PC-9 (cell line): ENCODE data around the gene TRPM7. TPM values are rescaled to one million over a fixed set of nuclear protein-coding genes. Genes with fewer than 3 reads are reported as not detected.

Experiments
- BruUV-seq: library from RNA; stranded (reverse); fragments of 400-500 nt; replicated peaks from 2 replicates; lab custom pipeline; 2021; lab: Mats Ljungman, UMichigan
- CTCF ChIA-PET: fragments of 300-600 bp; sonication (Branson Sonifier 250); formaldehyde crosslinking; loops from one replicate; lab custom pipeline; 2022; ENCODE audit warnings: antibody characterized with exemption; lab: Charles Lee
- POLR2A ChIA-PET: fragments of 300-600 bp; sonication (Branson Sonifier 250); formaldehyde crosslinking; loops from one replicate; lab custom pipeline; 2022; ENCODE audit warnings: antibody characterized with exemption; ENCODE audit not compliant: unreplicated experiment; lab: Charles Lee
- DNase-seq, 2 experiments: peaks; one replicate each; pipeline versions ENCODE4 v3.0.0 to v3.0.0-alpha.2; 2015 to 2022; ENCODE audit warnings: mixed read lengths in 1 of 2
- H2AFZ ChIP-seq: fragments of 200-600 bp; sonication (generic); 2 replicates; pipeline ENCODE4 v1.8.1; 2017; ENCODE audit warnings: antibody characterized with exemption
- H3F3A ChIP-seq: fragments of 200-600 bp; sonication (generic); 2 replicates; pipeline ENCODE4 v1.8.1; 2017; ENCODE audit warnings: antibody characterized with exemption, mild to moderate bottlenecking, low read depth; ENCODE audit not compliant: insufficient read depth
- H3K27ac ChIP-seq: fragments of 200-600 bp; sonication (generic); 2 replicates; pipeline ENCODE4 v1.6.1; 2016; ENCODE audit warnings: mixed run types
- H3K27me3 ChIP-seq: fragments of 200-600 bp; sonication (generic); 2 replicates; pipeline ENCODE4 v1.6.1; 2016; ENCODE audit warnings: low read depth, mixed run types; ENCODE audit not compliant: insufficient read depth
- H3K36me3 ChIP-seq: fragments of 200-600 bp; sonication (generic); 2 replicates; pipeline ENCODE4 v1.6.1; 2016; ENCODE audit warnings: low read depth, mixed run types
- H3K4me1 ChIP-seq: fragments of 200-600 bp; sonication (generic); replicated peaks from 2 replicates; pipeline ENCODE4 v1.6.1; 2016; ENCODE audit warnings: mixed run types; ENCODE audit not compliant: insufficient read depth
- H3K4me2 ChIP-seq: fragments of 200-600 bp; sonication (generic); 2 replicates; pipeline ENCODE4 v1.6.1; 2017; ENCODE audit warnings: mixed run types
- H3K4me3 ChIP-seq: fragments of 200-600 bp; sonication (generic); 2 replicates; pipeline ENCODE4 v1.6.1; 2016; ENCODE audit warnings: mixed run types
- H3K79me2 ChIP-seq: fragments of 200-600 bp; sonication (generic); 2 replicates; pipeline ENCODE4 v1.6.1; 2017; ENCODE audit warnings: low read depth, mixed run types
- H3K9me2 ChIP-seq: fragments of 200-600 bp; sonication (generic); 2 replicates; pipeline ENCODE4 v1.8.1; 2017; ENCODE audit warnings: mild to moderate bottlenecking; ENCODE audit not compliant: insufficient read depth
- H3K9me3 ChIP-seq: fragments of 200-600 bp; sonication (generic); 2 replicates; pipeline ENCODE4 v1.8.1; 2016; ENCODE audit warnings: low read depth; ENCODE audit not compliant: insufficient read depth
- H4K20me1 ChIP-seq: fragments of 200-600 bp; sonication (generic); 2 replicates; pipeline ENCODE4 v1.8.1; 2017; ENCODE audit not compliant: insufficient read depth
- EZH2 ChIP-seq: fragments of 200-600 bp; sonication (generic); IDR thresholded peaks from 2 replicates; pipeline ENCODE4 v1.8.0; 2017; ENCODE audit warnings: antibody characterized with exemption, low read depth
- intact Hi-C: fragments of 100-400 bp; cut with micrococcal nuclease; formaldehyde crosslinking; loops from one replicate; pipeline ENCODE4 v1.10.0; 2022; ENCODE audit not compliant: unreplicated experiment
- total RNA-seq: library from RNA; stranded (reverse); gene quantifications from 2 replicates; pipeline ENCODE4 v1.2.3, GENCODE V29; 2021
- TF ChIP-seq, protein P1 (sequence below): fragments of 200-600 bp; sonication (generic); conservative IDR thresholded peaks from 2 replicates; pipeline ENCODE4 v1.6.1; 2017; ENCODE audit warnings: mixed run types, antibody characterized with exemption, mild to moderate bottlenecking, moderate library complexity

The TRPM7 gene
- total RNA-seq, 1 experiment from 2014 or later: 40.3 TPM

DNA sequence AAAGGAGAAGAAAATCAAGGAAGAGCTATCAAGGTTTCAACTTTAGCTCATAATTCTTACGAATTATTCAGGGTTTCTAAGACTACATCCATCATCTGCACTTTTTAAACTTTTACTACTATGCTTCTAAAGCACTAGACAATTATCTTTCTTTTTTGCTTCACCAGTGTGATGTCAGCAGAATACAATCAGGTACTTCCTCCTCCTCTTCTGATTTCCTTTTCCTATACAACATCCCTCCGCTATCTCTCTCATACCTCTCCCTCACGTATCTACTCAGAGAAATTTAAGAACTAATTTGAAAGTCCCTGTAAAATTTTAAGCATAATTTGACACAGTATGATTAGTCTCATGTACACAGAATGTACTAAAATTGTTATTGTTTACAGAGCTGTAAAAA lies 92.8 kb downstream of the TRPM7 start:
- no TSS peak for BruUV-seq
- Histone ChIP-seq H3K27ac (no peak overlapping the region), H2AFZ (no peak overlapping the region), H3K27me3 (no peaks in the 10 kb centered on the region), H3K4me3 (no peak overlapping the region), H3K36me3 (0 out of 2 replicates have a peak, but pooled peaks cover 17% of the 10 kb centered on the region), H3K79me2 (no peaks in the 10 kb centered on the region), H3F3A (no peaks in the 10 kb centered on the region), H3K9me2 (no peaks in the 10 kb centered on the region), H3K4me2 (no peak overlapping the region), H3K9me3 (no peaks in the 10 kb centered on the region), H4K20me1 (no peaks in the 10 kb centered on the region), H3K4me1 (no peaks in the 10 kb centered on the region)
- ChIA-PET CTCF (no interaction called here), POLR2A (no interaction called here)
- no peak for TF ChIP-seq EZH2
- TF ChIP-seq, protein P1, sequence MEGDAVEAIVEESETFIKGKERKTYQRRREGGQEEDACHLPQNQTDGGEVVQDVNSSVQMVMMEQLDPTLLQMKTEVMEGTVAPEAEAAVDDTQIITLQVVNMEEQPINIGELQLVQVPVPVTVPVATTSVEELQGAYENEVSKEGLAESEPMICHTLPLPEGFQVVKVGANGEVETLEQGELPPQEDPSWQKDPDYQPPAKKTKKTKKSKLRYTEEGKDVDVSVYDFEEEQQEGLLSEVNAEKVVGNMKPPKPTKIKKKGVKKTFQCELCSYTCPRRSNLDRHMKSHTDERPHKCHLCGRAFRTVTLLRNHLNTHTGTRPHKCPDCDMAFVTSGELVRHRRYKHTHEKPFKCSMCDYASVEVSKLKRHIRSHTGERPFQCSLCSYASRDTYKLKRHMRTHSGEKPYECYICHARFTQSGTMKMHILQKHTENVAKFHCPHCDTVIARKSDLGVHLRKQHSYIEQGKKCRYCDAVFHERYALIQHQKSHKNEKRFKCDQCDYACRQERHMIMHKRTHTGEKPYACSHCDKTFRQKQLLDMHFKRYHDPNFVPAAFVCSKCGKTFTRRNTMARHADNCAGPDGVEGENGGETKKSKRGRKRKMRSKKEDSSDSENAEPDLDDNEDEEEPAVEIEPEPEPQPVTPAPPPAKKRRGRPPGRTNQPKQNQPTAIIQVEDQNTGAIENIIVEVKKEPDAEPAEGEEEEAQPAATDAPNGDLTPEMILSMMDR: no peak
- DNase-seq: no peak
- intact Hi-C loops: no loop called here

DNA sequence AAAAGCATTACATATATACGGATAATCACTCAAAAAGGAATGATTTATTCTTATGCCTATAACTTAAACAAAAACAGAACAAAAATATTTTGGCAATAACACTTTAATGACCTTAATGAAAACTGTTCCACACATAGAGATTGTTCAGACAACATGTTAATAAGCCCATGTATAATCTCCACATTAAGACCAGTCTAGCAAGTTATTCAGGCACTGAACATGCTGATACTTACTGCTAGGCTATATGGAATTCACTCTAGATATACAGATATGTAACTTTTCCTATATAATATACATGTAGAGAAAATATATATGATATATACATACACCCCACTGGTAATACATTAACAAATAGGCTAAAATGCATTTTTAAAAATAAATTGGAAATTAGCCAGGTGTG lies 96.3 kb downstream of the TRPM7 start:
- Histone ChIP-seq H3K4me1 (no peaks in the 10 kb centered on the region), H3F3A (no peaks in the 10 kb centered on the region), H3K4me3 (no peak overlapping the region), H3K9me3 (no peaks in the 10 kb centered on the region), H3K79me2 (no peaks in the 10 kb centered on the region), H3K27ac (no peak overlapping the region), H4K20me1 (no peaks in the 10 kb centered on the region), H3K27me3 (no peaks in the 10 kb centered on the region), H3K9me2 (no peaks in the 10 kb centered on the region), H2AFZ (no peak overlapping the region), H3K4me2 (no peak overlapping the region), H3K36me3 (0 out of 2 replicates have a peak, but pooled peaks cover 23% of the 10 kb centered on the region)
- no TSS peak for BruUV-seq
- POLR2A ChIA-PET: no interaction called here
- DNase-seq: no peak
- CTCF ChIA-PET: interaction anchor here (1.1 kb wide), 1 partner anchor 32 kb away, joined by 8 read pairs; no protein-coding TSS in a partner anchor
- intact Hi-C loops: no loop called here
- TF ChIP-seq, protein P1: no peak
- no peak for TF ChIP-seq EZH2

DNA sequence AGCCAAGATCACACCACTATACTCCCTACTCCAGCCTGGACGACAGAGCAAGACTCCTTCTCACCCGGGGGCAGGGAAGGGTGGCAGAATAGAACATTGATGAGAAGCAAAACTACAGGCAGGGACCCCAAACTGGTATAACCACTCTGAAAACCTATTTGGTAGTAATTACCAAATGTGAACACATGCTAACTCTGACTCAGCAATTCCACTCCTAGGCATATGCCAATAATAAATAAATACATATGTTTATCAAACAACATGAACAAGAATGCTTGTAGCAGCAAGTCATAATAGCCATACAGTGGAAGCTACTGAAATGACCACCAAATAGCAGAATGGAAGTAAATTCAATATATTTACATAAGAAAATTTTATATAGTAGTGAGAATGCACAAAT lies 109.1 kb downstream of the TRPM7 start:
- POLR2A ChIA-PET: no interaction called here
- H3K27ac ChIP-seq: no peak overlapping the region
- CTCF ChIA-PET: no interaction called here

More for the DNA sequence above, 109.1 kb downstream of the TRPM7 start:
- Histone ChIP-seq H3K4me1 (no peaks in the 10 kb centered on the region), H3K4me2 (no peak overlapping the region), H4K20me1 (no peaks in the 10 kb centered on the region), H2AFZ (no peak overlapping the region), H3K79me2 (no peaks in the 10 kb centered on the region), H3K4me3 (no peak overlapping the region), H3K27me3 (no peaks in the 10 kb centered on the region), H3K9me2 (no peaks in the 10 kb centered on the region), H3K36me3 (no peaks in the 10 kb centered on the region), H3F3A (no peaks in the 10 kb centered on the region), H3K9me3 (no peaks in the 10 kb centered on the region)
- intact Hi-C loops: no loop called here
- no peak for DNase-seq
- BruUV-seq: no TSS peak
- TF ChIP-seq EZH2: no peak
- TF ChIP-seq, protein P1: no peak
